ENCODE measurements around the gene ADA. TPM values are rescaled to one million over a fixed set of nuclear protein-coding genes. Genes with fewer than 3 reads are reported as not detected.

The ADA gene
- total and polyA plus RNA-seq, 2 of the 13 experiments (the other 11 are each of a cell fraction or from before 2014, with no cell fraction given), result 2.5 to 11.3 TPM

- TF ChIP-seq, protein P1, sequence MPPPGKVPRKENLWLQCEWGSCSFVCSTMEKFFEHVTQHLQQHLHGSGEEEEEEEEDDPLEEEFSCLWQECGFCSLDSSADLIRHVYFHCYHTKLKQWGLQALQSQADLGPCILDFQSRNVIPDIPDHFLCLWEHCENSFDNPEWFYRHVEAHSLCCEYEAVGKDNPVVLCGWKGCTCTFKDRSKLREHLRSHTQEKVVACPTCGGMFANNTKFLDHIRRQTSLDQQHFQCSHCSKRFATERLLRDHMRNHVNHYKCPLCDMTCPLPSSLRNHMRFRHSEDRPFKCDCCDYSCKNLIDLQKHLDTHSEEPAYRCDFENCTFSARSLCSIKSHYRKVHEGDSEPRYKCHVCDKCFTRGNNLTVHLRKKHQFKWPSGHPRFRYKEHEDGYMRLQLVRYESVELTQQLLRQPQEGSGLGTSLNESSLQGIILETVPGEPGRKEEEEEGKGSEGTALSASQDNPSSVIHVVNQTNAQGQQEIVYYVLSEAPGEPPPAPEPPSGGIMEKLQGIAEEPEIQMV (CRISPR knock-in tag; IDR thresholded peaks at IDR 0.05; ENCODE audit: low read depth), result peak; percentile 5; the same call in 1 of the 2 replicates
- TF ChIP-seq, protein P2, sequence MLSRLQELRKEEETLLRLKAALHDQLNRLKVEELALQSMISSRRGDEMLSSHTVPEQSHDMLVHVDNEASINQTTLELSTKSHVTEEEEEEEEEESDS (CRISPR knock-in tag; IDR thresholded peaks at IDR 0.05; ENCODE audit: borderline replicate concordance), result no peak
- TF ChIP-seq DMAP1 (CRISPR knock-in tag; IDR thresholded peaks at IDR 0.05) (no peak), ZNF644 (CRISPR knock-in tag; IDR thresholded peaks at IDR 0.05; ENCODE audit: low read depth) (no peak), SALL1 (CRISPR knock-in tag; IDR thresholded peaks at IDR 0.05) (no peak), ZNF407 (CRISPR knock-in tag; IDR thresholded peaks at IDR 0.05; ENCODE audit: not compliant biosample characterization) (no peak), CREB3 (CRISPR knock-in tag; IDR thresholded peaks at IDR 0.05) (no peak), ZBTB26 (CRISPR knock-in tag; IDR thresholded peaks at IDR 0.05; ENCODE audit: borderline replicate concordance) (0 out of 2 replicates have a peak, but pooled peaks have one; percentile 12), ATF7 (IDR thresholded peaks at IDR 0.05) (no peak), ATF7 (CRISPR knock-in tag; IDR thresholded peaks at IDR 0.05) (no peak), ZNF614 (CRISPR knock-in tag; IDR thresholded peaks at IDR 0.05; ENCODE audit: borderline replicate concordance) (no peak), NCOA2 (CRISPR knock-in tag; IDR thresholded peaks at IDR 0.05) (no peak), ZNF34 (CRISPR knock-in tag; IDR thresholded peaks at IDR 0.05; ENCODE audit: borderline replicate concordance) (no peak), ZNF558 (CRISPR knock-in tag; IDR thresholded peaks at IDR 0.05; ENCODE audit: borderline replicate concordance) (no peak), SAFB2 (CRISPR knock-in tag; IDR thresholded peaks at IDR 0.05; ENCODE audit: borderline replicate concordance, low read depth) (no peak), RXRB (CRISPR knock-in tag; IDR thresholded peaks at IDR 0.05; ENCODE audit: borderline replicate concordance) (no peak)
- TF ChIP-seq, protein P3, sequence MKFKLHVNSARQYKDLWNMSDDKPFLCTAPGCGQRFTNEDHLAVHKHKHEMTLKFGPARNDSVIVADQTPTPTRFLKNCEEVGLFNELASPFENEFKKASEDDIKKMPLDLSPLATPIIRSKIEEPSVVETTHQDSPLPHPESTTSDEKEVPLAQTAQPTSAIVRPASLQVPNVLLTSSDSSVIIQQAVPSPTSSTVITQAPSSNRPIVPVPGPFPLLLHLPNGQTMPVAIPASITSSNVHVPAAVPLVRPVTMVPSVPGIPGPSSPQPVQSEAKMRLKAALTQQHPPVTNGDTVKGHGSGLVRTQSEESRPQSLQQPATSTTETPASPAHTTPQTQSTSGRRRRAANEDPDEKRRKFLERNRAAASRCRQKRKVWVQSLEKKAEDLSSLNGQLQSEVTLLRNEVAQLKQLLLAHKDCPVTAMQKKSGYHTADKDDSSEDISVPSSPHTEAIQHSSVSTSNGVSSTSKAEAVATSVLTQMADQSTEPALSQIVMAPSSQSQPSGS (CRISPR knock-in tag; IDR thresholded peaks at IDR 0.05), result no peak
Measured at GRCh38 chr20:44609006-44609515, 42.4 kb downstream of the ADA start (continued).

All from HepG2 (cell line).